SK-N-SH (cell line): ENCODE data around the gene ENOX1.

Source experiments
- CTCF ChIP-seq: fragments of 200-600 bp; sonication (generic); IDR thresholded peaks from 2 replicates; pipeline ENCODE4 v1.6.1; 2017; ENCODE audit warnings: antibody characterized with exemption, mild to moderate bottlenecking, moderate library complexity
- EP300 ChIP-seq, 2 experiments: IDR thresholded peaks; 2 replicates each; pipeline versions ENCODE4 v1.4.0 to v1.6.1; 2012; ENCODE audit warnings: borderline replicate concordance in 1 of 2, low read depth in 1 of 2, low read length in 1 of 2
- SMC3 ChIP-seq: IDR thresholded peaks from 2 replicates; pipeline ENCODE4 v1.6.1; 2012; ENCODE audit warnings: low read depth, low read length, improper control_type of control experiment
- YY1 ChIP-seq: IDR thresholded peaks from 2 replicates; pipeline ENCODE4 v1.4.0; 2012; ENCODE audit warnings: low read depth, mild to moderate bottlenecking
- ZBTB33 ChIP-seq: IDR thresholded peaks from 2 replicates; pipeline ENCODE4 v1.4.0; 2012; ENCODE audit warnings: low read depth, borderline replicate concordance

DNA sequence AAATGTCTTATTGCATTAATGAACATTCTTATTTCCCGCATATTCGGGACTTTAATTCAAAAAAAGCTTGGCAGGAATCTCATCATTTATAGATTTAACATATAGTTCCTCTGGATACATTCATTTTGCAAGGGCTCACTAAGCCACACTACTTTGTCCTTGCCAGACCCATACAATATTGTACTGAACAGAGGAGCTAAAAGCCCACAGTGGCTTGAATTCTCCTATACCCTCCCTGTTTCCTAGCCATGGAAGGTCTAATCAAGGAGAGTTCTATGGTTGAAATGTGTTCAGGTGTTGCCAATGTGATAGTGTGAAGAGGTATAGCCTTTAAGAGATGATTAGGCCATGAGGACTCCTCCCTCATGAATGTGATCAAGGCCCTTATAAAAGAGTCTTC, 298.9 kb downstream of the ENOX1 start:
- TF ChIP-seq CTCF, result no peak
- no peak for TF ChIP-seq YY1
- TF ChIP-seq SMC3, result no peak
- no peak for TF ChIP-seq ZBTB33
- no peak for TF ChIP-seq EP300 (IDR thresholded peaks at IDR 0.05; ENCODE audit: borderline replicate concordance in 1 of 2, low read depth in 1 of 2, low read length in 1 of 2)
